ENCODE results near the gene PWP2.
"Not testable (repeated sequence)": the region's sequence is repeated elsewhere in the genome, so short reads cannot be mapped to it uniquely, and the experiment has no call there.

- TF ChIP-seq POLR2A (IDR thresholded peaks at IDR 0.05; ENCODE audit: low read length); CTCF (IDR thresholded peaks at IDR 0.05); MAX (IDR thresholded peaks at IDR 0.05); REST (IDR thresholded peaks at IDR 0.05); BHLHE40 (IDR thresholded peaks at IDR 0.05; ENCODE audit: low read depth, low read length); EP300 (IDR thresholded peaks at IDR 0.05); EHMT2 (IDR thresholded peaks at IDR 0.05; ENCODE audit: low read depth); MAZ (IDR thresholded peaks at IDR 0.05; ENCODE audit: borderline replicate concordance, low read depth, low read length); PHF8 (IDR thresholded peaks at IDR 0.05; ENCODE audit: borderline replicate concordance, low read depth): not testable (repeated sequence)
Measured at GRCh38 chr21:44159349-44160297, 52.4 kb downstream of the PWP2 start.

Data from A549 (cell line).